HFFc6 (cell line): ENCODE measurements around the gene GRID1. TPM values are rescaled to one million over a fixed set of nuclear protein-coding genes. Genes with fewer than 3 reads are reported as not detected.
A peak's percentile ranks its signal among the peaks of the same experiment; 100 is the strongest.

Experiments
- DNase-seq: peaks from one replicate; pipeline ENCODE4 v3.0.0-alpha.2; 2018
- H3K27ac Mint-ChIP-seq: 2 replicates; pipeline ENCODE4 v1.8.0; 2020; ENCODE audit warnings: mild to moderate bottlenecking, mixed read lengths
- H3K27me3 Mint-ChIP-seq: 2 replicates; pipeline ENCODE4 v1.8.0; 2021; ENCODE audit warnings: mild to moderate bottlenecking, moderate library complexity, mixed read lengths; ENCODE audit not compliant: insufficient read depth
- H3K36me3 Mint-ChIP-seq: 2 replicates; pipeline ENCODE4 v1.8.0; 2021; ENCODE audit warnings: low read depth, mixed read lengths
- H3K4me1 Mint-ChIP-seq: 2 replicates; pipeline ENCODE4 v1.8.0; 2020; ENCODE audit warnings: low read depth, mixed read lengths
- H3K4me3 Mint-ChIP-seq: 2 replicates; pipeline ENCODE4 v1.8.0; 2020; ENCODE audit warnings: mild to moderate bottlenecking, moderate library complexity, mixed read lengths
- H3K9me3 Mint-ChIP-seq: 2 replicates; pipeline ENCODE4 v1.8.0; 2020; ENCODE audit warnings: mild to moderate bottlenecking, mixed read lengths
- CTCF ChIP-seq: fragments of 200-600 bp; sonication (generic); IDR thresholded peaks from 2 replicates; pipeline ENCODE4 v1.5.0; 2021; ENCODE audit warnings: antibody characterized with exemption, mild to moderate bottlenecking
- total RNA-seq, 6 experiments: library from RNA; stranded (reverse); fragmentation: NEBNext Ultra II Directional; extraction: Animal tissue kit (Norgen Biotek cat#: 25700); gene quantifications; 2 replicates in 1 of 6; 3 replicates in 5 of 6; pipeline ENCODE4 v1.2.3, GENCODE V29; 2021

GRID1 gene
- total RNA-seq, 6 experiments from 2014 or later, result not detected

GRCh38 chr10:86004337-86004736 is 362.3 kb downstream of the GRID1 start:
- Mint-ChIP-seq H3K27ac (no peak overlapping the region), H3K9me3 (peaks cover 35% of the 10 kb centered on the region), H3K4me3 (no peak overlapping the region), H3K36me3 (no peaks in the 10 kb centered on the region; the same call in 1 of the 2 replicates), H3K4me1 (no peaks in the 10 kb centered on the region), H3K27me3 (no peaks in the 10 kb centered on the region)
- no peak for TF ChIP-seq CTCF
- DNase-seq, result no peak

- DNase-seq, result no peak
- H3K9me3 Mint-ChIP-seq, result peaks cover 35% of the 10 kb centered on the region
- TF ChIP-seq CTCF, result no peak
- no peaks in the 10 kb centered on the region for H3K4me1 Mint-ChIP-seq
- no peaks in the 10 kb centered on the region for H3K27me3 Mint-ChIP-seq
- H3K4me3 Mint-ChIP-seq, result no peak overlapping the region
- H3K27ac Mint-ChIP-seq, result no peak overlapping the region
- H3K36me3 Mint-ChIP-seq, result no peaks in the 10 kb centered on the region
Measured at GRCh38 chr10:86003201-86003621, 363.4 kb downstream of the GRID1 start.

- Mint-ChIP-seq H3K4me3 (no peak overlapping the region), H3K4me1 (no peaks in the 10 kb centered on the region), H3K9me3 (peaks cover 49% of the 10 kb centered on the region), H3K36me3 (no peaks in the 10 kb centered on the region), H3K27me3 (no peaks in the 10 kb centered on the region), H3K27ac (no peak overlapping the region)
- no peak for DNase-seq
- TF ChIP-seq CTCF, result no peak
Measured at GRCh38 chr10:86001521-86001920, 365.1 kb downstream of the GRID1 start.

- Mint-ChIP-seq H3K9me3 (peaks cover 44% of the 10 kb centered on the region), H3K36me3 (no peaks in the 10 kb centered on the region), H3K4me3 (no peak overlapping the region), H3K27me3 (no peaks in the 10 kb centered on the region), H3K4me1 (no peaks in the 10 kb centered on the region), H3K27ac (no peak overlapping the region)
- DNase-seq, result no peak
- TF ChIP-seq CTCF, result no peak
Measured at GRCh38 chr10:85997544-85997943, 369.1 kb downstream of the GRID1 start.

- Mint-ChIP-seq H3K9me3 (peaks cover 40% of the 10 kb centered on the region), H3K36me3 (no peaks in the 10 kb centered on the region), H3K27me3 (no peaks in the 10 kb centered on the region), H3K27ac (no peak overlapping the region), H3K4me3 (no peak overlapping the region), H3K4me1 (no peaks in the 10 kb centered on the region)
- no peak for DNase-seq
- TF ChIP-seq CTCF, result peak; percentile 49; the same call in 1 of the 2 replicates
Measured at GRCh38 chr10:85995791-85996190, 370.8 kb downstream of the GRID1 start.
